NCI-H345 treated with DMSO at 0.1 percent for 48 hours (cell line): Measurements from ENCODE around the gene SLC2A11.
"Not testable (repeated sequence)": the region's sequence is repeated elsewhere in the genome, so short reads cannot be mapped to it uniquely, and the experiment has no call there.

Experiments used
- DNase-seq: peaks from one replicate; lab custom pipeline; 2025; ENCODE audit not compliant: unreplicated experiment; lab: John Stamatoyannopoulos, UW

The SLC2A11 gene

DNA sequence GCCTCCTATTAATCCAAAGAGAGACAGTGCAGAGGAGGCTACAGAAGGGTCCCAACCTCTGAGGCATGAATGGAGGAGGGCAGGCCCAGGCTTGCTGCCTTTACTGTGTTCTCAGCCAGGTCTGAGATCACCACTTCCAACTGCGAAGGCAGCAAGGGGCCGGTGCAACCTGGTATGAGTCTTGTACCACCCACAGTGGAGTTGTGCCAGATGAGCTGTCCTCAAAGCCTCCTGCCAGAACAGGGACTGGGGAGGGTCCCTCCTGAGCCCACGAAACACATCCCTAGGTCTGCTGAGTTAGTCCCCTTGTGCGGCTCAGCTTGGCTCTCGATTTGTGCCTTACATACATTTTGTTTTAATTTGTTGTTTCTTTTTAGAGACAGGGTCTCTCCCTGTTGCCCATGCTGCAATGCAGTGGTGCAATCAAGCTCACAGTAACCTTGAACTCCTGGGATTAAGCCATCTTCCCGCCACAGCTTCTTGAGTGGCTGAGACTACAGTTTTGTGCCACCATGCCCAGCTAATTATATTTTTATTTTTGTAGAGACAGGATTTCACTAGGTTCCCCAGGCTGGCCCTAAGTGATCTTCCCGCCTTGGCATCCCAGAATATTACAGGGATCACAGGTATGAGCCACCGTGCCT, 45.8 kb downstream of the SLC2A11 start:
- DNase-seq = peak; percentile 19

DNA sequence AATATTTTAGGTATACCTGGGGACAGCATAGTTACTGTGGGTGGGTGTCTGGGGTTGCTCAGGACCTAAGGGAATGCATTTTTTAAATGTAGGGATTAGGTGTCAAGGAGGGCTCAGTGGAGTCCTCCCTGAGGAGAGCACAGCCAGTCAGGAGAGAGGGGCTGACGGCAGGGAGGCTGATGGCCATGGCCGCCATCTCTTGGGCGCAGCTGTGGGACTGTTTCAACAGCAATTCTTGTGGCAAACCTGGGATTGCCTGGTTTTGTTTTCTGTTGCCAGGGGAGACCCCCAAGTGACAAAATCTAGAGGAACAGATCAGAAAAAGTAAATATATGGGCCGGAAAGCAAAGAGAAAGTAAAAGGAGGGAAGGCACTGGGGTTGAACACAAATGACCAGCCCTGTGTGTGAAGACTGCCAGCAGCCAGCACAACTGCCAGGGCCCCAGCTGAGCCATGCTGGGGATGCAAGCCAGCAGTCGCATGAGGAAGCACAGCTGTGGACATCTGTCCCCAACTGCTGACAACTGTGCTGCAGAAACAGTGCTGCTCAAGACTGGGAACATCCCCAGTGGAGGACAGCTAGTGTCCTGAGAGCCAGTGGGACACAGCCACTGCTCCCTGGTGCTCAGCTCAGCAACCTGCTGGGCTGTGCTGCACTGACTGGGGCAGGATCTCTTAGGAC, 47.0 kb downstream of the SLC2A11 start:
- no peak for DNase-seq

DNA sequence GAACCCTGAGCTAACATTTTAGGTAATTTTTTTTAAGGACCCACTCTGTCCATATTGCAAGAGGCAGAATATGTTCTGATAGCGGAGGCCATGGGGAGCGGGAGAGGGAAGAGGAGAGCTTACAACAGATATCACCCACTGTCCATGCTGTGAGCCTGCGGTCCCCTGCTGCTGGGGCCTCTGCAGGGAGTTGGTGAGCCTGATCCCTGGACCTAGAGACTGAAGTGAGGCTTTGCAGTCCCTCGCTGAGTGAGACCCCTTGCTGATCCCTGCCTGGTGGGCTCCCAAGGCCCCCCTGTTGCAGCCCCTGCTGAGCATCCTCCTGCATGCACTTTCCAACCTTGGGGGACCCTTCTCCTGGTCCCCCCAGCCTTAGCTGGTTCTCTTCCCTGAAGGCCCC, 49.0 kb downstream of the SLC2A11 start:
- DNase-seq = no peak

DNA sequence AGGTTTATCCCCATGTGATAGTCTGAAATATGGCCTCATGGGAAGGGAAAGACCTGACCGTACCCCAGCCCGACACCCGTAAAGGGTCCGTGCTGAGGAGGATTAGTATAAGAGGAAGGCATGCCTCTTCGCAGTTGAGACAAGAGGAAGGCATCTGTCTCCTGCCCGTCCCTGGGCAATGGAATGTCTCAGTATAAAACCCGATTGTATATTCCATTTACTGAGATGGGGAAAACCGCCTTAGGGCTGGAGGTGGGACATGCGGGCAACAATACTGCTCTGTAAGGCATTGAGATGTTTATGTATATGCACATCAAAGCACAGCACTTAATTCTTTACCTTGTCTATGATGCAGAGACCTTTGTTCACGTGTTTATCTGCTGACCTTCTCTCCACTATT, 49.7 kb downstream of the SLC2A11 start:
- not testable (repeated sequence) for DNase-seq

DNA sequence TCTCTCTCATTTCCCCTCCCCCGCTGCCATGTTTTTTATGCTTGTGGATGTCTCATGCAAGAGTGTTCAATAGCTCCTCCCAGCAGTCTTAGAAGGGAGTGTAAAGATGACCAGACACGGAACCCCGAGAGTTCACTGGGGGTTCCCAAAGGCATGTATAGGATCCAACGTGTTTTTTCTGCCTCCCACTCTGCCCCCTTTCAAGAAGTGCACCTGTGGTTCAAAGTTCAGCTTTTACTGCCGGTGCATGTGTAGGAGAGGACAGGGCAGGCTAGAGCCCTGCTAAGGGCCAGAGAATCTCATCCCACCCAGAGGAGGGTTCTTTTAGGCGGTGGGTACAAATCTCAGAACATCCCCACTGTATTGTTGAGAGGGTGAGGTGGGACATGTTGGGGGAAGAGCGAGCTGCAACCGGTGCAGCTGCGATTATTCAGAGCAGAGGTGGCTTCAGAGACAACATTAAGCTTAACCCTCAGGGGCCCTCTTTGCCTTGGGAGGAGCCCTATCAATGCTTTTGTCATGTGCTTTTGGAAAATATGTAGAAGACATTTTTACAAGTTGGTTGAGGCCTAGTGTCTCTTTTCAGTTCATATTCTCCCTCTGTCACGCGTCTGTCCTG, 51.0 kb downstream of the SLC2A11 start:
- no peak for DNase-seq

DNA sequence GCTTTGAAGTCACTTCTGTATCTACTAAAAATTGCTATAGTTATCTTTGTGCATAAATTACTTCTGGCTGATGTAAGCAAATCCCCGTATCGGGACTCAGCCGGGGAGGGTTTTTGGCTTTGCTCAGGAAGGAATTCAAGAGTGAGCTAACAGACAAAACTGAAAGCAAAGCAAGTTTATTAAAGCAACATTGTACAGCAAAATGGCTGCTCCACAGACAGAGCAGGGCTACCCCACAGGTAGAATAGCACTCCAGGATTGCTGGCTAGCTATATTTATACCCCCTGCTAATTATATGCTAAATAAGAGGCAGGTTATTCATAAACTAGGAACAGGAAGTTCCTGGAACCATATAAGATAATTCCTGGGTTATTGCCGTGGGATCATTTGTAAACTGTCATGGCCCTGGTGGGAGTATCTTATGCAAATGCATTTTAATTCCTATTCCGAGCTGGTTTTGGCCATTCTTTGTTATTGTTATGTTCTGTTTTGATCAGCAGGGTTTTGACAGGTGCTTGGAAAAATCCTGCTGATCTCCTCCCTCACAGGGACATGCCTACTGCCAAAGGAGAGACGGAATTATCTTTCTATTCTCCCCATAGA, 51.7 kb downstream of the SLC2A11 start:
- DNase-seq = no peak

DNA sequence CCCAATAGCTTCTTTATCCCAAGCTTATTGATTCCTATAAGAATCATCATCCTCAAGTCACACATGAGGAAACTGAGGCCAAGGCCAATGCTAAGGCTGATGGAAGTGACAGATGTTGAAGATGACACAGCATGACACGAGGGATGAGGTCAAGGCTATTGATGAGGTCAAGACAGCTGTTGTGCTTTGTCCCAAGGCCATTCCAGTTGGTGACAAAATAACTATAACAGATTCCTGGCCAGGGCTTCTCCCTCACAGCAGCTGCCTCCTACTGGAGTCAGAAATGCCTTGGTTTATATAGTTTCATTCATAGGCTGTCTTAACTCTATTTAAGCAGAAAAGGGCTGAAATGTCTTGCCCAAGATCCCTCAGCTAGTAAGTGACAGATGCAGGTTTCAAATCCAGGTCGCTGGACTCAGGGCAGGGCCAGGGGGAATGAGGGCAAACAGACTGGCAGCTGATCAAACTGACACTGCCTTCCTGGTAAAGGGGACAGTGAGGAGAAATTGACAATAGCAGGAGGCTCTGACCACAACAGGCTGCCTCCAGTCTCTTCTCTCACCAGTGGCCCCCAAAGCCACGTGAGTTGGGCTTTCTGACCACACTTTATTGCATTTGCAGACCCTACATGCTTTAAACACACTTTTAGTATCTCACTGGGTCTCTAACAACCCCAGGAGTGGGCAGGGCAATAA, 53.0 kb downstream of the SLC2A11 start:
- no peak for DNase-seq

DNA sequence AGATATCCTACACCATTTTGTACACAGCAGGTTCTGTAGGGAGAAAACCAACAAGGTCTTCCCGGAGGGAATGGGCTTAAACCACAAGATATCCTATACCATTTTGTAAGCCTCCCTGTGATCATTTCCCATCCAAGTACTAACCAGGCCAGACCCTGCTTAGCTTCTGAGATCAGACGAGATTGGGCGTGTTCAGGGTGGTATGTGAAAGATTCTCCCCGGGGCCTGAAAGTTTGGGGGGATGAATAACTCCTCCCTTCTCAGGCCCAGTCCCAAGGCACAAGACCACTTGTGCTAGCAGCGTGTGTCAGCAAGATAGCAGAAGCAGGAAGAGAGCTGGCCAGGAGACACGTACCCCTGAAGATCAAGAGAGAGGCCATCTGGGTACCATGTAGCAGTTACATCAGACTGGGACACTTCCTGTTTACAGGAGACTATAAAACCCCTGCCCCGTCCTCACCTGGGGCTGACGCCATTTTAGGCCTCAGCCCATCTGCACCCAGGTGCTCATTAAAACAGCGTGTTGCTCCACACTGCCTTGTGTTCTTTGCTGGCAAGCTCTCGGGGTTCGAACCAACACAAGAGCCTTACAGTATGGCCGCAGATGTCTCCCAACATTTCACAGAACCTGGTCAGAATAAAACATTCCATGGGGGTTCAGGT, 53.8 kb downstream of the SLC2A11 start:
- DNase-seq = no peak

DNA sequence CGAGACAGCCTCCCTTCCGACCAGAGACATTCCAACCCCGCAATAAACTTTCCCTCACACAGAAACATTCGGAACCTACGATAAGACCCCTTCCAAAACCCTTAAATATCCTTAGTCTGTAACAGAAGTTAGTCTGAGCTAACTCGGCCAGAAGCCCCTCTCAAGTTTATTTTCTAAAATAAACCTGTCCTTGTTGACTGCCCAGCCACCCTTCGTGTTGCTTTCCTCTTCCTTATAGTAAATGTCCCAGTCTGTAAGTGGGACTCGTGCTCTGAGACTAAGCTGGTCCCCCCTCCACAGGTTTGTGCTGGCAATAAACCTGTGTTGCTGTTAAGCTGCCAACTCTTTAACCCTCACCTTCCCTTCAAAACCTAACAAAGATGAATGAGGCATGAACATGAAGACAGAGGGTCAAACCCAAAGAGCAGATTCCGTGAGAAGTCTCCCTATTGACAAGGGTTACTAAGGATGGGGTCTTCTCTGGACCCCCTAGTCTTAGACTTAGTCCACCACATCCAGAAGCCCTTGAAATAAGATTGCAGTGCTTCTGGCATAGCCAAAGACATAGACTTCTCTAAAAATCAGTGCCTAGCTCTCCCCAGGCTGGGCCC, 54.7 kb downstream of the SLC2A11 start:
- no peak for DNase-seq

DNA sequence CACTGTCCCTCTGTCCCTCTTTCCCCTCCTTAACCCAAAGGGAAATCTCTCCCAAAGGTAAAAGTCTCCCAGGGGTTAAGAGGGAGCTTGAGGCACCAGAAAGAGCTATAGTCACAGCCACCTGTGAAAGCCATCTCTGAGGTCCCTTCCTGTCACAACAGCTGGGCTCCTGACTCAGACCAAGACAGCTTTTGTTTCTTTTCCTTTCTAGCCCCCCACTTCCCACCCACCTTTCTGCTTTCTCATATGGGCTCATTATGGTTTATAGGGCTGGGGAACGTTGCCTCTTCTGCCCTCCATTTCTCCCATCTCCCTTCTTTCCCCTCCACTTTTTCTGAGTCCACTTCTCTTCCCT, 55.6 kb downstream of the SLC2A11 start:
- DNase-seq = no peak

DNA sequence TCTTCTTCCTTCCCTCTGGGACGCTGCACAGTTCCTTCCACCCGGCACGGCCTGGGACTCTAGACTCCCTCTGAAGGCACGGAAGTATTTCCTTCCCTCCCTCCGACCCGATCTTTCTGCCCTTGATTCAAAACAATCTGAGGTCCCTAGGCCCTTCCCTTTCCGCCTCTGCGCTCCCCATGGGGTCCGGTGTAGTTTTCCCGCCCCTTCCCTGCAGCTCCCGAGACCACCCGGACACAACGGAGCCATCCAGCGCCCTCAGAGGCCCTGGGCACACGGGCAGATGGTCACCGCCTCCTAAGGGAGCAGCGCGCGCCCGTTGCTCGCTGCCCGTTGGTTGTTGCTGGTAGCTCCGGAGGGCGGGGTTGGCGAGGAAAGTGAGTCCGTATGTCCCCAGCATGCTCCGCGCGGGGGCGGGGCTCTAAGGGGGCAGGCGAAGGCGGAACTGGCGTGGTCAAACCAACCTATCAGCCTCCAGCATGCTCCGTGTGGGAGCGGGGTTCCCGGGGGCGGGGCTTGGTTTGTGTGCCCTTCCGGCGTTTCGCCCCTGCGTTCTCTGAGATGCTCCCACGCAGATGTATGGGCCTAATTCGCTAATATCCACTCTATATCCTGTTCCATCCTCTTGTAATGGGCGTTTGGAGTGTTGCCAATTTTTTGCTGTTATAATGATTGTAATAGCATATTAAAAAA, 56.1 kb downstream of the SLC2A11 start:
- DNase-seq = peak; percentile 99

DNA sequence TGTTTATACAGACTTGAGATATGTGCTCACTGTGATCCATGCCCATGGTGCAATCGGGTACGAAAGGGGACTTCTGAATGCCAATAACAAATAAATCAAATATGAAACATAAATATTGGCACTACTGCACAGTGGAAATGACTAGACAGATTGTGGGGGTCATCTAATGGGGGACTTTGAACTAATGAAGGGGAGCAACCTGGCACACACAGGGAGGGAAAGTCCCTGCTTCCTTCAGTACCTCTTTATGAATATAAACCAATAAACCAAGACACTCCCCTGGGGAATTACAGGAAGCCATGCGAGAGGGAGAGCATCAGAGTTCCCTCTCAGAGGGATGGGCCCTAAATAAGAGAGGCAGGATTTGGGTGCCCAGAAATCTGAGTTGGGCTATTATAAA, 57.6 kb downstream of the SLC2A11 start:
- DNase-seq = no peak

DNA sequence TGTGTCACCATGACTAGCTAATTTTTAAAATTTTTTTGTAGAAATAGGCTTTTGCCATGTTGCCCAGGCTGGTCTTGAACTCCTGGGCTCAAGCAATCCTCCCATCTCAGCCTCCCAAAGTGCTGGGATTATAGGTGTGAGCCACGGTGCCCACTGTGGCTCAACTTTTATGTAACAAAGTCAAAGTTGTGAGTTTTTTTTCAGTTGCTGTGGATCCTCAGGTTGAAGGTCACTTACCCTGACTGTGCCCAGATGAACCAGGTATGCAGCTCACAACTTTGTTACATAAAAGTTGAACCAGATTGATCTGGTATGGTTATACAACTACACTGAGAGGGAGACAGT, 62.6 kb downstream of the SLC2A11 start:
- DNase-seq = not testable (repeated sequence)

DNA sequence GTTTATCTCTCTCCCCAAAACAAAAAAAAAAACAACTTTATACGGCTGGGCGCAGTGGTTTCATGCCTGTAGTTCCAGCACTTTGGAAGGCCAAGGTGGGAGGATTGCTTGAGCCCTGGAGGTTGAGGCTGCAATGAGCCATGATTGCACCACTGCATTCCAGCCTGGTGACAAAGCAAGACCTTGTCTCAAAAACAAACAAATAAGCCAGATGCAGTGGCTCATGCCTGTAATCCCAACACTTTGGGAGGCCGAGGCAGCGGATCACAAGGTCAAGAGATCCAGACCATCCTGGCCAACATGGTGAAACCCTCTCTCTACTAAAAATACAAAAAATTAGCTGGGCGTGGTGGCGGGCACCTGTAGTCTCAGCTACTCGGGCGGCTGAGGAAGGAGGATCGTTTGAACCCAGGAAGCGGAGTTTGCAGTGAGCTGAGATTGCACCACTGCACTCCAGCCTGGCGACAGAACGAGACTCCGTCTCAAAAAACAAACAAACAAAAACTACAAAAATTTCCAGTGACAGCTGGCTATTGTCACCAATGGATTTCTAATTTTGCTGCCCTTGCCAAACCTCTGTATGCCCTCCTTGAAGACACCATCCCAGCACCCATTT, 64.0 kb downstream of the SLC2A11 start:
- not testable (repeated sequence) for DNase-seq

DNA sequence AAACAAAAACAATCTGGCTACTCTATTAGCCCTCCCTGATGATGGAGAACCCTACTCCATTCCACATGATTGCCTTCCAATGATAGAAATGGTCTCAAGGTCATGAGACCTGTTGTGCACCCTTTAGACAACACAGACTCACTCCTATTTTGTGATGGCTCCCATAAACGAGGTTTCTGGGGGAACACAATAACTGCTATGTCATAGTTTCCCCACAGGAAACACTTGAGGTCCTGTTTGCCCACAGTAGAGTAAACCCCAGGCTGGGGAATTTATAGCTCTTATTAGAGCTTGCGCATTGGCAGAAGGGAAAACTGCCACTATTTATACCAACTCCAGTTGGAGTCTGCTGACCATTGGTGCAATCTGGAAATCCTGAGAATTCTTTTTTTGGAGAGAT, 65.2 kb downstream of the SLC2A11 start:
- no peak for DNase-seq

DNA sequence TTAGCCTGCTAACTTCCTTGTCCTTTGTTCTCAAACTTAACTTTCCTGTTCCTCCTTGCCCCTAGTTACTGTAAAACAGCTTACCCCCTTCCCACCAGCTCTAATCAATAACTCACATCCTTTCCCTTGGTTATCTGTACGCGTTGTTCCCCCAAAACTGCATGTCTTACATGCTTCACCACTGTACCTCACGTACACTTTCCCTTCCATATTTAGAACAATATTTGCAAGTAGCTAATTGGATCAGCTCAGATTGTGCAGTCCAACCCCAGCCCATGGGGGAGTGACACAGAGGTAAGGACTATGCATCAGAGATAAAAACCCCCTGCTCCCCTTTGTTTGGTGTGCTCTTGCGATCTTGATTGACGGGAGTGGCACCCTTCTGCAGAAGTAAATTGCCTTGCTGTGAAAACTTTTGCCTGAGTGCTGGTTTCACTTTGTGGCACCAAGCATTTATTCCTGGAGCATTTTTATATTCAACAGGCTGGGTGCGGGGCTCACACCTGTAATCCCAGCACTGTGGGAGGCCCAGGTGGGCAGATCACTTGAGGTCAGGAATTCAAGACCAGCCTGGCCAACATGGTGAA, 67.4 kb downstream of the SLC2A11 start:
- DNase-seq = no peak

DNA sequence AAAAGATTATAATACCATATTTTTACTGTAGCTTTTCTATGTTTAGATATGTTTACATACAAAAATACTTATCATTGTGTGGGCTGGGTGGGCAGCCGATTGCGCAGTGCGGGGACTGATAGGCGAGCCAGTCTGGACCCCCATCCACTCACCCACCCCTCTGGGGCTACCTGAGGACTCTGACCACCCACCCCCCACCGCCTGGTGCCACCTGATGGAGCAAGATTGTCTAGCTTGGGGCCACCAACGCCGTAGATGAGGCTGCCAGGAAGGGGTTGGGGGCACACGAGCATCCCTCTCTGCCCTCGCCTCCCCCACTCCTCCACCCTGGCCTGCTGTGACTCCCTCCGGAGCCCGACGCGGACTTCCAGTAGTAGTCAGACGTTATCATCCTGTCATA, 68.9 kb downstream of the SLC2A11 start:
- no peak for DNase-seq
